Cardiac muscle cell (in vitro differentiated cells and primary cell): ENCODE data around the gene ERC2. TPM values are rescaled to one million over a fixed set of nuclear protein-coding genes. Genes with fewer than 3 reads are reported as not detected.

ENCODE experiments used
- DNase-seq, 2 donors: peaks; one replicate each; pipeline versions ENCODE4 v3.0.0 to v3.0.0-alpha.2; 2010 to 2017; ENCODE audit warnings: low read depth in 1 of 2, low spot score in 1 of 2
- H3K27ac ChIP-seq: fragments of 200-600 bp; sonication (generic); 2 replicates; pipeline ENCODE4 v1.5.1; 2016
- H3K27me3 ChIP-seq: fragments of 200-600 bp; sonication (generic); 2 replicates; pipeline ENCODE4 v1.6.0; 2016; ENCODE audit warnings: control low read depth
- H3K36me3 ChIP-seq: fragments of 200-600 bp; sonication (generic); 2 replicates; pipeline ENCODE4 v1.5.1; 2016; ENCODE audit warnings: control low read depth
- H3K4me1 ChIP-seq: fragments of 200-600 bp; sonication (generic); 2 replicates; pipeline ENCODE4 v1.8.1; 2017; ENCODE audit warnings: low read depth, mild to moderate bottlenecking, mixed run types
- H3K4me3 ChIP-seq: fragments of 200-600 bp; sonication (generic); 2 replicates; pipeline ENCODE4 v1.5.1; 2016; ENCODE audit warnings: mild to moderate bottlenecking
- H3K9me3 ChIP-seq: fragments of 200-600 bp; sonication (generic); 2 replicates; pipeline ENCODE4 v1.5.1; 2017; ENCODE audit warnings: low read depth, mild to moderate bottlenecking, control low read depth
- polyA plus RNA-seq: library from polyadenylated mRNA; unstranded; fragments of >200 nt; fragmentation: Nextera tagmentation; extraction: Ambion mirVana; gene quantifications from 2 replicates; pipeline ENCODE4 v1.2.1, GENCODE V29; 2016
- total RNA-seq: library from RNA; depleted of rRNA; stranded (reverse); fragments of >200 nt; gene quantifications from 2 replicates; pipeline ENCODE4 v1.2.3, GENCODE V29; 2016
- TF ChIP-seq, protein P1 (sequence below): IDR thresholded peaks from 2 replicates; pipeline ENCODE4 v1.5.1; 2012; ENCODE audit warnings: low read depth, mild to moderate bottlenecking, low read length

Gene ERC2
- total and polyA plus RNA-seq, 2 experiments from 2014 or later = 18.1 to 29.0 TPM

DNA sequence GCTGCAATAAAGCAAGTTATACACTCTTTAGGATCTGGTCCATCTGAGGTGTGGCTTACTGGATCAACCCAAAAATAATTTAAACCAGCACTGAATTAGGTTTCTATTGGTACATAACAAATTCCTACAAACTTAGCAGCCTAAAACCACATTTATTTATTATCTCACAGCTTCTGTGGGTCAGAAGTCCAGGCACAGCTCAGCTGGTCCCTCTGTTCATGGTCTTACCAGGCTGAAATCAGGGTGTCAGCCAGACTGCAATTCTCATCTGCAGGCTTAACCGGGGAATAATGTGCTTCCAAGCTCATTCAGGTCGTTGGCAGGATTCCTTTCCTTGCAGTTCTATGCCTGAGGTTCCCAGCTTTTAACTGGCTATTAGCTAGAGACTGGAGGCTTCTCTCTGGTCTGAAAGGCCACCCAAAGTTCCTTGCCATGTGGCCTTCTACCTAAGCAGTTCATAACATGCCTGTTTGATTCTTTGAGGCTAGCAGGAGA lies 503.7 kb downstream of the ERC2 start:
- Histone ChIP-seq H3K36me3 (no peaks in the 10 kb centered on the region), H3K9me3 (no peaks in the 10 kb centered on the region), H3K4me1 (peaks cover 17% of the 10 kb centered on the region), H3K27ac (no peak overlapping the region), H3K27me3 (no peaks in the 10 kb centered on the region), H3K4me3 (no peak overlapping the region)
- DNase-seq = no peak
- TF ChIP-seq, protein P1, sequence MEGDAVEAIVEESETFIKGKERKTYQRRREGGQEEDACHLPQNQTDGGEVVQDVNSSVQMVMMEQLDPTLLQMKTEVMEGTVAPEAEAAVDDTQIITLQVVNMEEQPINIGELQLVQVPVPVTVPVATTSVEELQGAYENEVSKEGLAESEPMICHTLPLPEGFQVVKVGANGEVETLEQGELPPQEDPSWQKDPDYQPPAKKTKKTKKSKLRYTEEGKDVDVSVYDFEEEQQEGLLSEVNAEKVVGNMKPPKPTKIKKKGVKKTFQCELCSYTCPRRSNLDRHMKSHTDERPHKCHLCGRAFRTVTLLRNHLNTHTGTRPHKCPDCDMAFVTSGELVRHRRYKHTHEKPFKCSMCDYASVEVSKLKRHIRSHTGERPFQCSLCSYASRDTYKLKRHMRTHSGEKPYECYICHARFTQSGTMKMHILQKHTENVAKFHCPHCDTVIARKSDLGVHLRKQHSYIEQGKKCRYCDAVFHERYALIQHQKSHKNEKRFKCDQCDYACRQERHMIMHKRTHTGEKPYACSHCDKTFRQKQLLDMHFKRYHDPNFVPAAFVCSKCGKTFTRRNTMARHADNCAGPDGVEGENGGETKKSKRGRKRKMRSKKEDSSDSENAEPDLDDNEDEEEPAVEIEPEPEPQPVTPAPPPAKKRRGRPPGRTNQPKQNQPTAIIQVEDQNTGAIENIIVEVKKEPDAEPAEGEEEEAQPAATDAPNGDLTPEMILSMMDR = no peak

DNA sequence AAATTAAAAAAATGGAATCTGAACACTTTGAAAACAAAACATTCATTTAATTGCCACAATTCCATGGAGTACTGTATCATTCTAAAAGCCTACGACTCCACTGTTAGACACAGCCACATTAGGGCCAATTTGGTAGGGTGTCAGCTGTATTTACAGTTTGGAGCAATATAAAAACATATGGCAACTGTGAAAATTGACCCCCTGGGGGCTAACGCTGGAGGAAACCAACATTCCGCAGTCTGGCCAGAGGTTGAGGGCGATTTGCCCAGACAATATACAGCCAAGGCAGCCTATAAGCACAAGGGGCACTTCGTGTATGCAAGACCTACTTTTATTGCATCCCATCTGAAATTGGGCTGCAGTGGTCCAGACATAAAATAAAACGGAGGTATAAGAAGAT lies 504.7 kb downstream of the ERC2 start:
- DNase-seq = no peak
- Histone ChIP-seq H3K27me3 (no peaks in the 10 kb centered on the region), H3K36me3 (no peaks in the 10 kb centered on the region), H3K4me3 (no peak overlapping the region), H3K4me1 (peaks cover 17% of the 10 kb centered on the region), H3K27ac (no peak overlapping the region), H3K9me3 (no peaks in the 10 kb centered on the region)
- TF ChIP-seq, protein P1 = no peak

DNA sequence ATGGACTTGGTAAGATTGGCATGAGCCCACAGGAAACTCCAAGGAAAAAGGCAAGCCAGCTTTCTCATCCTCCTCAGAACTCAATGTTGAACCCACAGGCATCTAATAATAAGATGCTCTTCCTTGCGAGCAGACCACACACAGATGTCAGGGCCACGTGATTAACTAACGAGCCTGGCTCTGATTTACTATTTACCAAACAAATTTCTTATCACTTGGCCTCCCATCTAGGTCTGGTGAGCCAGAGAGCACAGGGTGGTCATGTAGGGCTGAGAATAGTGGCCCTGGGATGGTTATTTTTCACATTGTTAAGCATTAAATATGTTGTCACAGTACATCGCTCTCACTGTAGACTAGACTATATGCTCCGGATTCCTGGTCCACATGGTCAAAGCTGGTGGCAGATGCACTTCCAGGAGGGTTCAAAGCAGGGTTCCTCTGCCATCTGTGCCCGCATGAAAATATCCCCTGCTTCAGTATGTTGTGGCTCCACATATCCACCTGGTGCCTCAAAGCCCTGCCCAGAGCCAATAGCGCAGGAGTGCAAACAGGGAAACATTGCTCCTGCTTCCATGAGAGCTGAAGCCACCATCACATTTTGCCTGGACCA lies 508.7 kb downstream of the ERC2 start:
- DNase-seq = no peak
- Histone ChIP-seq H3K4me1 (peaks cover 17% of the 10 kb centered on the region), H3K36me3 (no peaks in the 10 kb centered on the region), H3K4me3 (no peak overlapping the region), H3K27me3 (no peaks in the 10 kb centered on the region), H3K27ac (no peak overlapping the region), H3K9me3 (no peaks in the 10 kb centered on the region)
- TF ChIP-seq, protein P1 = no peak

DNA sequence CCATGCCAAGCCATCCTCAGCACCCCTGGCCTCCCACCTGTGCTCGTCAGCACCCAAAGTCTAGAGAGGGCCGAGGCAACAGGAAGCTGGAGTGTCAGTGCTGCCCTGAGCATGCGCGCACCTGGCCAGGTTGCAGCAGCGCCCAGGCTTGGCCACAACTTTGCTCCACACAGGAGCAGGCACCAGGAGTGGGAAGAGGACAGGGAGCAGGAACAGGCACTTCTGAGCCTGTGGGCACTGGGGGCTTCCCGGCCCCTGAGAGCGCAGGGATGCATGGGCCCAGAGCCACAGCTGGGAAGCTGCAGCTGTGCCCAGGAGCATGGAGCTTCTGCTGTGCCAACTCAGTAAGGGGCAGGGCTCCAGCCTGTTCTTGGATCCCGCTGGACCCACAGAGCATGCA lies 509.7 kb downstream of the ERC2 start:
- TF ChIP-seq, protein P1 = no peak
- peaks cover 17% of the 10 kb centered on the region for H3K4me1 ChIP-seq
- H3K36me3 ChIP-seq = no peaks in the 10 kb centered on the region
- DNase-seq = no peak
- no peak overlapping the region for H3K27ac ChIP-seq
- H3K27me3 ChIP-seq = no peaks in the 10 kb centered on the region
- H3K4me3 ChIP-seq = no peak overlapping the region
- H3K9me3 ChIP-seq = no peaks in the 10 kb centered on the region

DNA sequence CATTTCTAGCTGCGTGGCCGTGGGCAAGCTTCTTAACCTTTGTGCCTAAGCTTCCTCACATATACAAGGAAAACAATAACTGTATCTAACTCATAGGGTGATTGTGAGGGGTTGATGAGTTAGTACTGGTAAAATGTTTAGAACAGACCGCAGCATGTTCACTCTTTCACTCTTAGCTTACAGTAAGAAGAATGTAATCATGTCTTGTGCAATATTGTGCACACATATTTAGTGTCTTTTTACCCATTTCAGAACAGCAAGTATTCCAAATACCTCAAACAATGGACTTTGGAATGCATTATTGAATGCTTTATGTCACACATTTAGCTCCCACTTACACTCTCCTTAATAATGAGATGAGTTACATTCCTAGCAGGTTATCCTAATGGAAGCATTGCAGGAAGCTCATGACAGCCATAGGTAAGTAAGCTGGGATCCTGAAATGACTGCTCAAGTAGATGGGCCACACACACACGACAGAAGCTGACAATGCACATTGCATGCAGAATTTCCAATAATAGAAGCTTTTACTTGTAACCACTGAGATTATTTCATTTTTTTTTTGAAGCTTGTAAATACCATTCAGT lies 512.3 kb downstream of the ERC2 start:
- TF ChIP-seq, protein P1 = no peak
- no peak overlapping the region for H3K27ac ChIP-seq
- no peak overlapping the region for H3K4me3 ChIP-seq
- H3K27me3 ChIP-seq = no peaks in the 10 kb centered on the region
- H3K4me1 ChIP-seq = no peaks in the 10 kb centered on the region
- no peak for DNase-seq
- H3K36me3 ChIP-seq = no peaks in the 10 kb centered on the region
- no peaks in the 10 kb centered on the region for H3K9me3 ChIP-seq
